GM18508 (cell line): ENCODE results near the gene ZGRF1.
A peak's percentile ranks its signal among the peaks of the same experiment; 100 is the strongest.
"Not testable (repeated sequence)": the region's sequence is repeated elsewhere in the genome, so short reads cannot be mapped to it uniquely, and the experiment has no call there.

Experiments
- ATAC-seq: cut with Tn5 transposase; IDR thresholded peaks from one replicate; pipeline ENCODE4 v1.9.1; 2021; ENCODE audit warnings: moderate number of reproducible peaks; ENCODE audit not compliant: insufficient read depth, unreplicated experiment

The ZGRF1 gene

GRCh38 chr4:112559053-112559452 lies 77.7 kb downstream of the ZGRF1 start:
- ATAC-seq = no peak

- ATAC-seq = no peak
Measured at GRCh38 chr4:112557676-112558411, 78.9 kb downstream of the ZGRF1 start.

DNA sequence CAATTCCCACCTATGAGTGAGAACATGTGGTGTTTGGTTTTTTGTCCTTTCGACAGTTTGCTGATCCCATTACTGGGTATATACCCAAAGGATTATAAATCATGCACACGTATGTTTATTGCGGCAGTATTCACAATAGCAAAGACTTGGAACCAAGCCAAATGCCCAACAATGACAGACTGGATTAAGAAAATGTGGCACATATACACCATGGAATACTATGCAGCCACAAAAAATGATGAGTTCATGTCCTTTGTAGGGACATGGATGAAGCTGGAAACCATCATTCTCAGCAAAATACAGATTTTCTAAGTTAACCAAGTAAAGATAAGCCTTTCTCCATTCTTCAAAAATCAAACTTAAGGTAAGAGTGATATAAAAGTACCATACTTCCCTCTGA lies 82.4 kb downstream of the ZGRF1 start:
- not testable (repeated sequence) for ATAC-seq

DNA sequence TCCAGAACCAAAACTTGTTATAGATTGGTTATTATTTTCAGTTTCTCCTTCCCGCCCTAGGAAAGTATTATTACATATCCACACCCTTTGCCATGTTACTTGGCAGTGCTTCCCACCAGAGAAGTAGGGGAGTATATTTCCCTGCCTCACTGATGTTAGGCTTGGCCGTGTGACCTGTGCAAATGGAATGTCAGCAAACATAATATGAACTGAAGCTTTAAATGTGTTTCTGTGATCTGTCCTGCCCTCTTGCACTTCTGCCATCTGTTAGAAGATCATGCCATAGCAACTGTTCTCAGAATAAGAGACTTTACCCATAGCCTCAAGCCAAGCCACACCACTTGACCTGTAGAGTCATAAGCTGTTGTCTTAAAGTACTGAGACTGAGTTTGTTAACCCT lies 84.0 kb downstream of the ZGRF1 start:
- no peak for ATAC-seq

- ATAC-seq = no peak
Measured at GRCh38 chr4:112550728-112551127, 86.0 kb downstream of the ZGRF1 start.

- no peak for ATAC-seq
Measured at GRCh38 chr4:112546476-112546875, 90.2 kb downstream of the ZGRF1 start.

DNA sequence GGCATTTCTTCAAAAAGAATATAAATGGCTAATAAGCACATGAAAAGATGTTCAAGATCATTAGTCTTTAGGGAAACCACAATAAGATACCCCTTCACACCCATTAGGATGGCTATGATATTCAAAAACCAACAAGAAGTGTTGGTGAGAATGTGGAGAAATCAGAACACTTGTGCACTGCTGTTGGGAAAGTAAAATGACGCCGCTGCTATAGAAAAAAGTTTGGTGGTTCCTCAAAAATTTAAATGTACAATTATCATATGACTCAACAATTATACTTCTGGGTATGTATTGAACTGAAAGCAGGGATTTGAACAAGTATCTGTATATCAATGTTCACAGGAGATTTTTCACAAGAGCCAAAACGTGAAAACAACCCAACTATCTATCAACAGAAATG lies 91.4 kb downstream of the ZGRF1 start:
- ATAC-seq = no peak

DNA sequence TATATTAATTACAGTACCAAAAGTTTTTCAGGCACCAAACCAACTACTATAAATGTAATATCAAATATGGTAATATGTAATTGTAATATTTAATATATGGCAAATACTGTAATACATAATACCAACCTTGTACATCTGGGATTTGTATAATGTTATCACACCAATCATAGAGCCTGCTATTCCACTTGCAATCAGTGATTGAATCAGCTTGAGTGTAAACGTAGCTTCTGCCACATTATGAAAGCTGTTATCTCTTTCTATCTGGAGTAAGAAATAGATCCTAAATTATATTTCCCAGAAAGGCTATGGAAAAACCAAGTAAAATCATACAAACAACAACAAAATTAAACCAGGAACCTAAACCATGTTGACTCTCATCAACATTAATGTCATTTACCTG lies 96.0 kb downstream of the ZGRF1 start:
- ATAC-seq = no peak

GRCh38 chr4:112536123-112536522 lies 100.6 kb downstream of the ZGRF1 start:
- no peak for ATAC-seq

DNA sequence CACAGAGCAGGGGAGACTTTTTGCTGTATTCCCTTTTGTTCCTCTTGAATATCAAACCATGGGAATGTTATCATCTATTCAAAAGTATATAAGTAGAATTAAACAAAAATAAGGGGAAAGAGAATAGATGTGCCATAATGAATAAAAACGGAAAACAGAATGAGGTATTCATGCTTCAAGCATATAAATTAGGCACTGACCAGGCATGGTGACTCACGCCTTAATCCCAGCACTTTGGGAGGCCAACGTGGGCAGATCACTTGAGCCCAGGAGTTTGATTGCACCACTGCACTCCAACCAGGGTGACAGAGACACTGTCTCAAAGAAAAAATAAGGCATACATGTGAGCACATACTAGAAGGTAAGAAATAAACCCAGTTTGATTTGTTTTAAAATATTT lies 104.4 kb downstream of the ZGRF1 start:
- ATAC-seq = no peak

GRCh38 chr4:112531146-112531545 lies 105.6 kb downstream of the ZGRF1 start:
- ATAC-seq = no peak

- ATAC-seq = no peak
Measured at GRCh38 chr4:112526061-112526460, 110.6 kb downstream of the ZGRF1 start.

DNA sequence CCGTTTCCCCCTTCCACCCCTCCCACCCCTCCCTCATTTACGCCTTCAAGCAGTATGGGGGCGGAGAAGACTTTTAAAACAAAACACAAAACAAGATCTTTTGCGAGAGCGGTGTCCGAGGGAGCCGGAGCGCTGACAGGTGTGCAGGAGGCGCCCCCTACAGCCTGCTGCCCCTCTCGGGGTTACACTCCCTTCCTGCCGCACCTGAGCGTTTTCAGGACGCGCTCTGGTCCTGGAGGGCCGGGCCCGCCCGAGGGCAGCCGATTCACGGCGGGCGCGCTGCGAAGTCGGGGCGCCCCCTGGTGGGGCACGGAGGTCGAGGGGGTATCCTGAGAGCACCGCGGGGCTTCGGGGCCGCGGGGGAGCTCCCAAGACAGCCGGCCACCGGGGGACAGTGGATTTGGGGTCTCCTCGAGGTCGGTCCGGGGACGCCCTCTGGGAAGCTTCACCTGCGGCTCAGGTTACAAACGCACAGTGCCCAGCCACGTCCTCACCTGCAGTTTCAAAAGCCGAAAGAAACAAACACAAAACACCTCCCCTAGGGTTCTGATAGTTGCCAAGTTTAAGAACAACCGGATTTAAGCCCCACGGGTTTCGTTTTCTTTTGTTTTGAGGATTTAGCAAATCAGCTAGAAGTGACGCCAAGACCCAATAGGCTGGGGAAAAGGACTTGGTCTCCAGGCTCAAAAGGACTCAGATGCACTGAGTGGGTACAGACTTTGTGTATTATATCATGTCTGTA lies 112.8 kb downstream of the ZGRF1 start:
- peak; percentile 71 for ATAC-seq

DNA sequence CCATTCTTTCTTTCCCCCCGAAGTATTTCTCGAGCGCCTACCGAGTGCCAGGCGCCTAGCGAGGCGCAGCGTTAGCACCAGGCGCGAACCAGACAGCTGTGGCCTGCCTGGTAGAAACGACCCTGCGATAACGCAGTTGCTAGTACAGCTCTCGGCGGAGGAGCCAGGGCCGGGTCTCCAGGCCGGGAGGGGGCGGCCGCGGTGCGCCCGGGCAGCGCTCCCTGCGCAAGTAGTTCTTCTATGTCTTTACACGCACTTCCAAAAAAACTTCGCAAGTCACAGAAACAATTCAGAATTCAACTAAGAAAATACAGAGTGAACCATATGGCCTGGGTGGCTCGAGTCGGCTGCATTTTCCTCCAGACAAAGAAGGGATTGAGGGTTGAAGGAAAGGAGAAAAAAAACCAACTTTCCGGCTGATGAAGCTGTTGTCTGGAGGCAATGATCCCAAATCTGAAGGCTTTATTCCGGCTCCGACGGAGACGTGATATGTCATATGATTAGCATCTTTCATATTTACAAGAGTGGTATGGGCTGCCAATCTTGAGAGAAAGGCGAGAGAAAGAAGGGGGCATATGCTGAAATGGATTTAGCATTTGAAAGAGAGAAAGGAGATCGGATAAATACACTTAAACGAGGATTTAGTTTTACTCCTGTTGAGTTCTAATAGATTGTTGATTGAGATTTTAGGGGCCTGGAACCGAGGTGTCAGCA lies 113.5 kb downstream of the ZGRF1 start:
- ATAC-seq = no peak

DNA sequence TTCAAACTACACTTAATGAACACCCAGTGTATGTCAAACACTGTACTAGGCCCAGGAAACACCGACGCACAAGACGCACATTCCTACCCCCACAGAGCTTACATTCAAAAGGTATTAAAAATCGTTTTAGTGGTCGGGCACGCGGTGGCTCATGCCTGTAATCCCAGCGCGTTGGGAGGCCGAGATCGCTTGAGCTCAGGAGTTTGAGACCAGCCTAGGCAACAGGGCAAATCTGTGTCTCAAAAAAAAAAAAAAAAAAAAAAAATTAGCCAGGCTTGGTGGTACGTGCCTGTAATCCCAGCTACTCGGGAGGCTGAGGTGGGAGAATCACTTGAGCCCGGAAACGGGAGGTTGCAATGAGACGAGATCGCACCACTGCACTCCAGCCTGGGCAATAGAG lies 114.3 kb downstream of the ZGRF1 start:
- not testable (repeated sequence) for ATAC-seq

- ATAC-seq = no peak
Measured at GRCh38 chr4:112521123-112522023, 115.3 kb downstream of the ZGRF1 start.

- no peak for ATAC-seq
Measured at GRCh38 chr4:112520598-112521122, 116.0 kb downstream of the ZGRF1 start.

DNA sequence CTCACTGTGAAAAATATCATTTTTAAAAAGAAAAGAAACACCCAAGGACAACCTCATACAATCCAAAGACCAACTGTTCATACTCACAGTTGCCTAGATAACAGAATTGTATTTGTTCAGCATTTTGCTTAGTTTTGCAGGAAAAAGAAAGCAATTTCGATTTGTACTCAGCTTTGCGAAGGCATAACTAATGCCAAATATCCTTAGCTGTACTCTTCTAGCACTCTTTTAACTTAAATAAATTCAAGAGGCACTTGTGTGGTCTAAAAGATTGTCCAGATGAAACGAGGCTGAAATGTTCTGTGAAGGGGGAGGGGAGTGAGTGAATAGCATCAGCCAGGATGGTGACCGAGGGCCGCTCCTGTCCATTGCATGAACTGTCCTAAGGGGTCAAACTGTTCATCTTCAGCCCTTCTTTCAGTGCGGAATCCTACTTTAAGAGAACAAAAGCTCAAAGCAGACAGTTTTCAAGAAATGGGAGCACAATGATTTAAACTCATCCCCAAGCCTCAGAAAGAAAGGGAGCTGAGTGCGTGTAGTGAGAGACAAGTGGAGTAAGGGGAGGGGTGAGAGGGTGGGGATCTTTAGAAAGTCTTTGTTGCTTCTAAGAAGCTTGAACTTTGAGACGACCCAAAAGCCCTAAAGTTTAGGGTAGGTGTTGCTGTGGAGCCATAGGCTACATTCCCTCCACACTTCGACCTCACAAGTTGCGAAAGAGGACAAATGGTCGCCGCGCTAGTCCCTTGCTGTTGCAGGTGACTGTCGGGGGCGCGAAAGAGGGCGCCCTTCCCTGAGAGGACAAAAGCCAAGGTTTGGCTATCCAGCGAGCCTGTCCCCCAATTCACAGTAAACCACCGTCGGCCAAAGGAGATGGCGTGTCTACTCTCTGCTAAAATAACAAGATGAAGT lies 116.8 kb downstream of the ZGRF1 start:
- no peak for ATAC-seq

DNA sequence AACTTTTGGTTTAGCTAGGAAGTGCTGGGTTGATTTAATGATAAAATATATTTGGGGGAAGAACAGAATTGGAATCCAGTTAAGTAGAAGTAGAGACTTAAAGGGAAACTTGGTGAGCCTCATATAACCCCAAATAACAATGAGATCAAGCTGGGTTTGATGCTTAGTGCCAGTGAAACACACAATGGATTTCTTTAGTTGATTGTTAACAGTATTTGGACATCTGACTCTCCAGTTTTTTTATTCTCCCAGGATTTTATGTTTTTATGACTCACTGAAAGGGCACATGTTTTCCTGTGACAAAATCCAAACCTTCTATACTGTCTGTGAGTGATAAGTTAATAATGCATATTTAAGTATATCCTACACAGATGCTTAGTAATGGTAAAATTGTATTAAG lies 118.0 kb downstream of the ZGRF1 start:
- ATAC-seq = no peak
